Calu3 (cell line): ENCODE measurements around the gene KRT28. TPM values are rescaled to one million over a fixed set of nuclear protein-coding genes. Genes with fewer than 3 reads are reported as not detected.

Experiments
- BruUV-seq: library from RNA; stranded (reverse); fragments of 400-500 nt; replicated peaks from 2 replicates; lab custom pipeline; 2021; lab: Mats Ljungman, UMichigan
- CTCF ChIA-PET: fragments of 300-600 bp; sonication (Branson Sonifier 250); formaldehyde crosslinking; loops from one replicate; lab custom pipeline; 2022; ENCODE audit warnings: antibody characterized with exemption; lab: Charles Lee
- DNase-seq: peaks from one replicate; pipeline ENCODE4 v3.0.0; 2022
- H3K27ac Mint-ChIP-seq: one replicate; pipeline ENCODE4 v1.8.0; 2022; ENCODE audit warnings: mixed read lengths; ENCODE audit not compliant: unreplicated experiment
- H3K27me3 Mint-ChIP-seq: one replicate; pipeline ENCODE4 v1.8.0; 2022; ENCODE audit warnings: mixed read lengths; ENCODE audit not compliant: unreplicated experiment
- H3K36me3 Mint-ChIP-seq: one replicate; pipeline ENCODE4 v1.8.0; 2022; ENCODE audit warnings: mild to moderate bottlenecking, moderate library complexity, mixed read lengths; ENCODE audit not compliant: insufficient read depth, unreplicated experiment
- H3K4me1 Mint-ChIP-seq: one replicate; pipeline ENCODE4 v1.8.0; 2022; ENCODE audit warnings: mild to moderate bottlenecking, low read depth, mixed read lengths; ENCODE audit not compliant: unreplicated experiment
- H3K4me3 Mint-ChIP-seq: one replicate; pipeline ENCODE4 v1.8.0; 2022; ENCODE audit warnings: mild to moderate bottlenecking, low read depth, moderate library complexity, mixed read lengths; ENCODE audit not compliant: unreplicated experiment
- H3K9me3 Mint-ChIP-seq: one replicate; pipeline ENCODE4 v1.8.0; 2022; ENCODE audit warnings: low read depth, mixed read lengths; ENCODE audit not compliant: unreplicated experiment
- intact Hi-C: fragments of 100-400 bp; cut with micrococcal nuclease; formaldehyde crosslinking; loops from one replicate; pipeline ENCODE4 v1.10.0; 2022; ENCODE audit not compliant: unreplicated experiment
- total RNA-seq: library from RNA; stranded (reverse); gene quantifications from 2 replicates; pipeline ENCODE4 v1.2.3, GENCODE V29; 2022
- TF ChIP-seq, protein P1 (sequence below): fragments of 200-600 bp; IDR thresholded peaks from one replicate; pipeline ENCODE4 v1.8.0; 2022; ENCODE audit warnings: antibody characterized with exemption; ENCODE audit not compliant: unreplicated experiment

The KRT28 gene
- total RNA-seq, 1 experiment from 2014 or later, result not detected

DNA sequence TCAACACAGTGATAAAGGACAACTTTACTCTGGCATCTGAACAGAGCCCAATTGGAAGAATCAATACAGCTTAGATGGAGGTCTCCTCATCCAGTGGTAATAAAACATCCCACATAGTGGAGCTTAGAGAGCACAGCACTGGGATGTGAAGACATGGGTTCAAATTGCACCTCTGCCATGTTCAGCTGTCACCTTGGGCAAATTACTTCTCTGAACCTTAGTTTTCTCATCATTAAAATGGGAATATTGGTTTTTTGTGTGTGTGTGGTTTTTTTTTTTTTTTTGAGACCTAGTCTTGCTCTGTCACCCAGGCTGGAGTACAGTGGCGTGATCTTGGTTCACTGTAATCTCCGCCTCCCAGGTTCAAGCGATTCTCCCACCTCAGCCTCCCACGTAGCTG is 36.3 kb upstream of the KRT28 start:
- Mint-ChIP-seq H3K36me3 (peaks cover 5% of the 10 kb centered on the region), H3K27ac (no peak overlapping the region), H3K27me3 (no peaks in the 10 kb centered on the region), H3K4me3 (no peak overlapping the region), H3K9me3 (no peaks in the 10 kb centered on the region), H3K4me1 (no peaks in the 10 kb centered on the region)
- intact Hi-C loops, result no loop called here
- TF ChIP-seq, protein P1, sequence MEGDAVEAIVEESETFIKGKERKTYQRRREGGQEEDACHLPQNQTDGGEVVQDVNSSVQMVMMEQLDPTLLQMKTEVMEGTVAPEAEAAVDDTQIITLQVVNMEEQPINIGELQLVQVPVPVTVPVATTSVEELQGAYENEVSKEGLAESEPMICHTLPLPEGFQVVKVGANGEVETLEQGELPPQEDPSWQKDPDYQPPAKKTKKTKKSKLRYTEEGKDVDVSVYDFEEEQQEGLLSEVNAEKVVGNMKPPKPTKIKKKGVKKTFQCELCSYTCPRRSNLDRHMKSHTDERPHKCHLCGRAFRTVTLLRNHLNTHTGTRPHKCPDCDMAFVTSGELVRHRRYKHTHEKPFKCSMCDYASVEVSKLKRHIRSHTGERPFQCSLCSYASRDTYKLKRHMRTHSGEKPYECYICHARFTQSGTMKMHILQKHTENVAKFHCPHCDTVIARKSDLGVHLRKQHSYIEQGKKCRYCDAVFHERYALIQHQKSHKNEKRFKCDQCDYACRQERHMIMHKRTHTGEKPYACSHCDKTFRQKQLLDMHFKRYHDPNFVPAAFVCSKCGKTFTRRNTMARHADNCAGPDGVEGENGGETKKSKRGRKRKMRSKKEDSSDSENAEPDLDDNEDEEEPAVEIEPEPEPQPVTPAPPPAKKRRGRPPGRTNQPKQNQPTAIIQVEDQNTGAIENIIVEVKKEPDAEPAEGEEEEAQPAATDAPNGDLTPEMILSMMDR, result no peak
- CTCF ChIA-PET, result interaction anchor here (0.6 to 1.1 kb wide), 4 partner anchors 16 to 324 kb away, joined by 3 to 4 read pairs (median 3); no protein-coding TSS in a partner anchor
- no TSS peak for BruUV-seq
- DNase-seq, result no peak

DNA sequence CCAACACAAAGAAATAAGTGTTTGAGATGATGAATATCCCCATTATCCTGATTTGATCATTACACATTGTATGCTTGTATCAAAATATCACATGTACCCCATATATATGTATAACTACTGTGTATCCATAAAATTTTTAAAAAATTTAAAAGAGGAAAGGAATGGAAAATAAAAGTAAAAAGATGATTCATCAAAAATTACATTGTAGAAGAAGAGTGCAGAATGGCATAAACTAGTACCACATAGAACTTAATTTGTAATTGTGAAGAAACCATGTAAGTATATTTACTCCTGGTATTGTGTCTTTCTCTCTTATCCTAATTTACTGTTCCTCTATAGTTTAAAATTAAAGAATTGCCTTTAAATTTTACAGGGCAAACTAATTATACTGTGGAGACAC is 34.1 kb upstream of the KRT28 start:
- DNase-seq, result no peak
- Mint-ChIP-seq H3K27me3 (no peaks in the 10 kb centered on the region), H3K27ac (no peak overlapping the region), H3K9me3 (peaks cover 3% of the 10 kb centered on the region), H3K4me1 (no peaks in the 10 kb centered on the region), H3K36me3 (peaks cover 5% of the 10 kb centered on the region), H3K4me3 (no peak overlapping the region)
- intact Hi-C loops, result no loop called here
- TF ChIP-seq, protein P1, result no peak
- CTCF ChIA-PET, result interaction anchor here (1.5 to 2.1 kb wide), 3 partner anchors 9 to 15 kb away, joined by 3 to 5 read pairs (median 4); no protein-coding TSS in a partner anchor
- BruUV-seq, result no TSS peak

DNA sequence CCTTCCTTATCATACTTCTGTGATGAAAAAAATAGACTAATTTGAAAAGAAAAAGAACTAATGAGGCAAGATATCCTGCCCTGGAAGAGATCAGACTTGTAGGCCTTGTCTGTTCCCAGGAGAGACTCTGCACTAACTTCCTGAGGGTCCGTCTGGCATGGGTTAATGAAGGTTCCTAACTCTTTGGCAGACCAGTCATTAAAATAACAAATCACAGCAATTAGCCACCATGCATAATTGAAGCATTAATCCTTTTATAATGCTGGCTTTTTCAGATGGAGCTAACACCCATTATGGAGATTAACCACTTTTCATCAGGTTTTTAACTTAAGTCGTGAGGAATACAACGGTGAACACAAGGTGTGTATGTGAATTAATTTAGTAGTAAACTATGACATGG is 33.1 kb upstream of the KRT28 start:
- intact Hi-C loops, result no loop called here
- TF ChIP-seq, protein P1, result no peak
- H3K27me3 Mint-ChIP-seq, result no peaks in the 10 kb centered on the region
- H3K4me1 Mint-ChIP-seq, result no peaks in the 10 kb centered on the region
- CTCF ChIA-PET, result interaction anchor here (0.7 to 2.1 kb wide), 13 partner anchors 8 to 1195 kb away, joined by 3 to 8 read pairs (median 3); no protein-coding TSS in a partner anchor
- no TSS peak for BruUV-seq
- H3K27ac Mint-ChIP-seq, result no peak overlapping the region
- no peak overlapping the region for H3K4me3 Mint-ChIP-seq
- peaks cover 3% of the 10 kb centered on the region for H3K9me3 Mint-ChIP-seq
- H3K36me3 Mint-ChIP-seq, result peaks cover 5% of the 10 kb centered on the region
- no peak for DNase-seq

DNA sequence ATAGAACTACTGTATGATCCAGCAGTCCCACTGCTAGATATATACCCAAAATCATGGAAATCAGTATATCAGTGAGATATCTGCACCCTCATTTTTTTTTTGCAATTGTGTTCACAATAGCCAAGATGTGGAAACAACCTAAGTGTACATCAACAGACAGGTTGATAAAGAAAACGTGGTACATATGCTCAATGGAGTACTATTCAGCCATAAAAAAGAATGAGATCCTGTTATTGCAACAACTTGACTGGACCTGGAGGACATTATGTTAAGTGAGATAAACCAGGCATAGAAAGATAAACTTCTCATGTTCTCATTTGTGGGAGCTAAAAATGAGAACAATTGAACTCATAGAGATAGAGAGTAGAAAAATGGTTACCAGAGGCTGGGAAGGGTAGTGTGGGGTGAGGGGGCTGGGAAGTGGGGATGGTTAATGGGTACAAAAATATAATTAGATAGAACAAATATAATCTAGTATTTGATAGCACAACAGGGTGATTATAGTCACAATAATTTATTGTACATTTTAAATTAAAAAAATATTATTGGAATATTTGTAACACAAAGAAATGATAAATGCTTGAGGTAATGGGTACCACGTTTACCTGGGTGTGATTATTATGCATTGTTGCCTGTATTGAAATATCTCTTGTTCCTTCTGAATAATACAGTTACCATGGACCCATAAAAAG is 30.5 kb upstream of the KRT28 start:
- no peaks in the 10 kb centered on the region for H3K36me3 Mint-ChIP-seq
- CTCF ChIA-PET, result interaction anchor here (0.6 to 1.2 kb wide), 4 partner anchors 10 to 1217 kb away, joined by 3 to 5 read pairs (median 3); no protein-coding TSS in a partner anchor
- peaks cover 8% of the 10 kb centered on the region for H3K4me1 Mint-ChIP-seq
- TF ChIP-seq, protein P1, result no peak
- H3K9me3 Mint-ChIP-seq, result peaks cover 3% of the 10 kb centered on the region
- no peak for DNase-seq
- no TSS peak for BruUV-seq
- intact Hi-C loops, result no loop called here
- H3K4me3 Mint-ChIP-seq, result no peak overlapping the region
- no peaks in the 10 kb centered on the region for H3K27me3 Mint-ChIP-seq
- H3K27ac Mint-ChIP-seq, result no peak overlapping the region
